ENCODE measurements around the gene CHST9. TPM values are rescaled to one million over a fixed set of nuclear protein-coding genes. Genes with fewer than 3 reads are reported as not detected.

The CHST9 gene
- total and polyA plus RNA-seq, 2 of the 4 experiments (the other 2 are of a cell fraction) = not detected

DNA sequence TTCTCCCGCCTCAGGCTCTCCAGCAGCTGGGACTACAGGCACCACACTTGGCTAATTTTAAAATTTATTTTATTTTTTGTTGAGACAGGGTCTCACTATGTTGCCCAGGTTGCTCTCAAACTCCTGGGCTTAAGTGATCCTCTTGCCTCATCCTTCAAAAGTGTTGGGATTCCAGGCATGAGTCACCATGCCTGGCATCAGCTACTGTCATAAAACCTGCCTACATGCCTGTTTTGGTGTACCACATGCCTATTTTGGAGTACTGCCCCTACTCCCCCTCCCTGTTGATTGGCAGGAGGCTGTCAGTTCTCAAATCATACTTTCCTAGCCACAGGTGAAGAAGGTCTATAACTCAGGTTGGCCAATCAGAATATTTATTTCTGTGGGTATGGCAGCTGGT, 64.0 kb downstream of the CHST9 start:
- ATAC-seq (ENCODE audit: low read depth) = no peak
- WGBS, 2 experiments (ENCODE audit: extremely low coverage in 2 of 2, insufficient read length in 1 of 2) = no CpG with 5 or more reads among the region's 1 CpG

More for the DNA sequence above, 64.0 kb downstream of the CHST9 start:
- Histone ChIP-seq H3K36me3 (ENCODE audit: control insufficient read depth, insufficient read depth, low read length) (no peaks in the 10 kb centered on the region), H3K18ac (ENCODE audit: low read depth, low read length) (no peak overlapping the region), H2AK9ac (replicated peaks; ENCODE audit: low read depth, low read length, poor library complexity) (no peak overlapping the region), H2BK20ac (ENCODE audit: low read depth, low read length) (no peak overlapping the region), H2AFZ (replicated peaks; ENCODE audit: low read length, poor library complexity) (no peak overlapping the region), H3K4me3 (ENCODE audit: insufficient read depth, low read depth, low read length) (no peak overlapping the region), H4K91ac (ENCODE audit: insufficient read depth, low read depth, low read length) (no peak overlapping the region), H2BK5ac (ENCODE audit: low read depth, low read length, poor library complexity, severe bottlenecking) (no peak overlapping the region), H3K9me3 (ENCODE audit: control insufficient read depth, insufficient read depth, low read length) (no peaks in the 10 kb centered on the region; the same call in none of the 2 replicates), H3K4me1 (ENCODE audit: control insufficient read depth, insufficient read depth, low read length) (no peaks in the 10 kb centered on the region), H3K27me3 (ENCODE audit: control insufficient read depth, insufficient read depth, low read length) (no peaks in the 10 kb centered on the region), H4K20me1 (ENCODE audit: insufficient read depth, low read length) (no peaks in the 10 kb centered on the region), H3K56ac (ENCODE audit: extremely low read depth, insufficient read depth, low read length) (no peak overlapping the region), H3K14ac (replicated peaks; ENCODE audit: low read depth, low read length) (no peak overlapping the region), H3K9ac (ENCODE audit: low read depth, low read length) (no peak overlapping the region), H3K9me1 (ENCODE audit: insufficient read depth, low read length) (no peaks in the 10 kb centered on the region), H2BK15ac (ENCODE audit: low read depth, low read length) (no peak overlapping the region), H4K8ac (ENCODE audit: low read depth in 2 of 2, low read length in 2 of 2) (no peak overlapping the region), H2AK5ac (ENCODE audit: low read depth, low read length) (no peak overlapping the region), H2BK120ac (ENCODE audit: low read depth, low read length) (no peak overlapping the region), H3K23ac (ENCODE audit: low read depth, low read length) (no peak overlapping the region), H3K27ac (ENCODE audit: insufficient read depth, low read length) (no peak overlapping the region), H3K4ac (ENCODE audit: low read depth, low read length) (no peak overlapping the region), H3K4me2 (ENCODE audit: low read depth, low read length) (no peak overlapping the region), H4K5ac (ENCODE audit: low read depth, low read length) (no peak overlapping the region), H3K79me1 (ENCODE audit: low read depth in 1 of 2, low read length in 2 of 2) (no peaks in the 10 kb centered on the region)
- no peak for DNase-seq
- TF ChIP-seq NFE2L2 (IDR thresholded peaks at IDR 0.05; ENCODE audit: low read depth, low read length) = no peak
- TF ChIP-seq MXI1 (IDR thresholded peaks at IDR 0.05; ENCODE audit: borderline replicate concordance, low read depth, low read length) = no peak
- no peak for TF ChIP-seq RCOR1 (IDR thresholded peaks at IDR 0.05; ENCODE audit: insufficient replicate concordance, low read length)
- no peak for TF ChIP-seq RFX5 (IDR thresholded peaks at IDR 0.05; ENCODE audit: low read depth, low read length)
- no peak for TF ChIP-seq CTCF (conservative IDR thresholded peaks at IDR 0.05; ENCODE audit: low read depth, low read length)
- no peak for TF ChIP-seq RAD21 (IDR thresholded peaks at IDR 0.05; ENCODE audit: low read length)
- TF ChIP-seq, protein P1, sequence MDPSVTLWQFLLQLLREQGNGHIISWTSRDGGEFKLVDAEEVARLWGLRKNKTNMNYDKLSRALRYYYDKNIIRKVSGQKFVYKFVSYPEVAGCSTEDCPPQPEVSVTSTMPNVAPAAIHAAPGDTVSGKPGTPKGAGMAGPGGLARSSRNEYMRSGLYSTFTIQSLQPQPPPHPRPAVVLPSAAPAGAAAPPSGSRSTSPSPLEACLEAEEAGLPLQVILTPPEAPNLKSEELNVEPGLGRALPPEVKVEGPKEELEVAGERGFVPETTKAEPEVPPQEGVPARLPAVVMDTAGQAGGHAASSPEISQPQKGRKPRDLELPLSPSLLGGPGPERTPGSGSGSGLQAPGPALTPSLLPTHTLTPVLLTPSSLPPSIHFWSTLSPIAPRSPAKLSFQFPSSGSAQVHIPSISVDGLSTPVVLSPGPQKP (IDR thresholded peaks at IDR 0.05; ENCODE audit: borderline replicate concordance, low read depth, low read length) = no peak
- no peak for TF ChIP-seq POLR2A (IDR thresholded peaks at IDR 0.05; ENCODE audit: low read depth, low read length)
- TF ChIP-seq SMC3 (IDR thresholded peaks at IDR 0.05; ENCODE audit: low read depth, low read length) = no peak
- no peak for TF ChIP-seq FOS (IDR thresholded peaks at IDR 0.05; ENCODE audit: low read depth, low read length)
- TF ChIP-seq MAZ (IDR thresholded peaks at IDR 0.05; ENCODE audit: borderline replicate concordance, low read depth, low read length) = no peak
- TF ChIP-seq BHLHE40 (IDR thresholded peaks at IDR 0.05; ENCODE audit: low read depth, low read length) = no peak
- no peak for TF ChIP-seq MAFK (IDR thresholded peaks at IDR 0.05; ENCODE audit: low read depth, low read length)
- no peak for TF ChIP-seq CHD1 (IDR thresholded peaks at IDR 0.05; ENCODE audit: low read depth, low read length)
- no peak for TF ChIP-seq CEBPB (IDR thresholded peaks at IDR 0.05; ENCODE audit: low read depth, low read length)
- TF ChIP-seq, protein P2, sequence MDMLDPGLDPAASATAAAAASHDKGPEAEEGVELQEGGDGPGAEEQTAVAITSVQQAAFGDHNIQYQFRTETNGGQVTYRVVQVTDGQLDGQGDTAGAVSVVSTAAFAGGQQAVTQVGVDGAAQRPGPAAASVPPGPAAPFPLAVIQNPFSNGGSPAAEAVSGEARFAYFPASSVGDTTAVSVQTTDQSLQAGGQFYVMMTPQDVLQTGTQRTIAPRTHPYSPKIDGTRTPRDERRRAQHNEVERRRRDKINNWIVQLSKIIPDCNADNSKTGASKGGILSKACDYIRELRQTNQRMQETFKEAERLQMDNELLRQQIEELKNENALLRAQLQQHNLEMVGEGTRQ (IDR thresholded peaks at IDR 0.05; ENCODE audit: low read depth, low read length) = no peak
- no TSS peak for BruUV-seq (replicated peaks)
- in situ Hi-C loops (cut with MboI; ENCODE audit: low sequenced_read_pairs) (no loop called here), dilution Hi-C loops (cut with HindIII; ENCODE audit: low sequenced_read_pairs, unreplicated experiment) (no loop called here), intact Hi-C loops (cut with micrococcal nuclease) (no loop called here)
- ChIA-PET POLR2A (ENCODE audit: unreplicated experiment) (no interaction called here), CTCF (no interaction called here)

Measured in IMR-90 (cell line).